Amniotic stem cell (primary cell): ENCODE data around the gene VDR.

Source experiments
- DNase-seq: peaks from one replicate; lab custom pipeline; 2025; lab: John Stamatoyannopoulos, UW

Gene VDR

DNA sequence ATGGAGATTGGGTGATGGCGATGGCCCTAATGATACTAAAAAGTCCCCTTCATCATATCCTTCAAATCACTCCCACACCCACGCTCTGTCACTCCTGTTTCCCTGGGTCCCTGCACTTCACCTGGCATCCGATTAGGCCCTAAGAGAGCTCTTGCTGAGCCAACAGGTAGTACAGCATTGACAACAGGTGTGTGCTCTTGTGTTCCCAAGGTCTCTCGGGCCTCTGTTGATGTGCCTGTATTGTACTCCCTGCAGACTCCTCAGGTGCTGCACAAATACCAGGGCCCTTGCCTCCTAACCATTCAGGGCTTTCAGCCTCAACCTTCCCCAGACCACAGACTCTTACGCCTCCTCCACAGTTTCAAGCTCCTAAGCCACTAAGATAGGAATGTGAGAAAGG lies 25.8 kb upstream of the VDR start:
- no peak for DNase-seq

DNA sequence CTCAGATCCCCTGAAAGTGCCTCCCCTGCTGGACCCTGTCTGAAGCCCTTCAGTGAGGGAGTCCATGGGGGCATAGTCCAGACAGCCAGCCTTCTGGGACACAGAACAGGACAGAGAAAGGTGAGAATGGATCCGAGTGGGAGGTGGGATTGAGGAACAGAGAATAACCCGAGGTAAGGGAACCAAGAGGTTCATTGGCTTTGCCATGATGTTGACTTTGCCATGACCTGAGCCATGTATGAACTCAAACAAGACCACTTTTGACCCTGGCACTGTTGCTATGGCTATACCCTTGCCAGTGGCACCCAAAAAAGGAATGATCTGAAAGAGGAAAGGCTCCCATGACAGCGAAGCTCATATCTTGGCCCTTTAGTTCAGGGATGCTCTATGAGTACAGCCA lies 22.6 kb upstream of the VDR start:
- DNase-seq, result no peak

DNA sequence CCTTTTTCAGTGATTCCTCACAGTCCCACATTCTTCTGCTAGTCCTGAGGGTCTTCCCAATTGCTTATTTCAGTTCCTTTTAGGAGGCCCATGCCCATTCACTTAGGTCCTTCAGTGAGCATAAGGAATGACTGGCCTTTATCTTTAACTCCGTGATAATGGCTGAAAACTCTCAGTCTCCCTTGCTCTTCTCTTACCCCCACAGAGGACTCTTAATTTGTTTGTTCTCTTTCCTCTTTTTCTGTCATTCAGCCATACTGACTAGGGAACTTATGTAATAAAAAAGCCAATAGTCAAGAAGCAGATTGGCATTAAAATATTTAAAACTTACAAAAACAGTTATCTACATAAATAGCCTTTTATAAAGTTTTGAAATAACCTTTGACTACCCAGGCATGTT lies 17.1 kb upstream of the VDR start:
- DNase-seq, result no peak

DNA sequence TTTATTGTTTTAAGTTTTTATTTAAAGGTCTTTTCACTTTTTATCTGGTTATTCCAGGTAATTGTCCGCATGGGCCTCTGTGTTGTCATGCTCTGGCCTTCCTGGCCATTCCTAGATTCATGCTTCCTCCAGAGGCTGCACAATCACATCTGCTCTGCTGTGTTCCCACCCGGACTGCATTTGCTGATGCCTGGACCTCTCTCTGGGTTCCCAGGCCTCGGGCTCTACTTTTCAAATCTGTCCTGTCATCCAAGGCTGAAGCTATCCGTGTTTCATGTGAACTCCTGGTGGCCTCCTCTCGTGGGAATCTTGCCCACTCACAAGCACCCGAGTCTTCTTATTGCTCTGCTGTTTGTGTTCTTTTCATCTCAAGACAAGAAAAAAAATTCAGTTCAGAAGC lies 16.1 kb upstream of the VDR start:
- no peak for DNase-seq

DNA sequence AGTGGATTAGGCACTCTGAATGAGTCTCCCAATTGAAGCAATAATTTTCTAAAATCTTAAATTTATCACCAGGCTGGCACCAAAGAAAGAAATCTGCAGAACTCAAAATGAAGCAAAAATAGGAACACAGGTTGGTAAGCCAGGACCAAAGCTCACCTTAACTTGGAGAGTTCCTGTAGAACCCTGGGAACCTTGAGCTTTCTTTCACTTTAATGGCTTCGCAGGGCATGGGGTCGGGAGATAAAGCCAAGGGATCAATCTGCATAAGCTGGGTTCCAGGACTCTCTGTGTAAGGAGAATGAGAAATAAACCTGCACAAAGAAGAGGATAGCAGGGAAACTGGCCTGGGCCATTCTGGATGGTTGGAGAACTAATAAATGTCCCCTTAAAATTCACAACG lies 8.3 kb upstream of the VDR start:
- DNase-seq, result no peak

DNA sequence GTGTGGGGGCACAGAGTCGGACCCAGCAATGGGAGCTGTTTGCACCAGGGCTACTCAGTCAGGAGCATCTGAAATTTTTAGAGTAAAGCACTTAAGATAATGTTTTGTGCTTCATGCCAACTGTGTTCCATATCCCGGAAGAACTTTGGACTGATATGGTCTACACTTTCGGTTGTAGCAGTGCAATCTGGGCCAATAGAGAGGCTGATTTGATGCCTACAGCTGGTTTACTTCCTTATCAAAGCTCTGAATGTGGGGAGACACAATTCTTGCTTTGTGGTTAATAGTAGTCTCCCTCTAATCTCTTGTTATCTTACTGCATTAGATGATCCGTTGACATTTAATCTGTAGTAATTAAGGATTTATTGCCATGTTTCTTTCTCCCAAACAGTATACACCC lies 7.8 kb upstream of the VDR start:
- DNase-seq, result no peak

DNA sequence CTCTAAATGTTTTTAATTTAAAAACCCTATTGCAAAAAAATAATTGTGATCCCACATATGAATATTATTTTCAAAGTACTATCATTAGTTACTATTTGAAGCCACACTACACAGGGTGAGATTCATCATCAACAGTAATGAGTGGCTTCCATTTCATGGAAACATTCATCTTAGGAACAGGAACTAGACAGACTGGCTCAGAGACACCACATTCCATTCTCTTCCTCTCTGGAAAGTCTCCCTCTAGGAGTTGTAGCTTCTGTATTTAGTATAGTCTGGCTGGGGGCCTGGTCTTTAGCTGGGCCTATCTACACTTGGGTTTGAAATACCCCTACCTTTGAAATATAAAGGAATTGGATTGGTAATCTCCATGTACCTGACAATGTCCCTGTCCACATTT lies 6.2 kb upstream of the VDR start:
- no peak for DNase-seq

DNA sequence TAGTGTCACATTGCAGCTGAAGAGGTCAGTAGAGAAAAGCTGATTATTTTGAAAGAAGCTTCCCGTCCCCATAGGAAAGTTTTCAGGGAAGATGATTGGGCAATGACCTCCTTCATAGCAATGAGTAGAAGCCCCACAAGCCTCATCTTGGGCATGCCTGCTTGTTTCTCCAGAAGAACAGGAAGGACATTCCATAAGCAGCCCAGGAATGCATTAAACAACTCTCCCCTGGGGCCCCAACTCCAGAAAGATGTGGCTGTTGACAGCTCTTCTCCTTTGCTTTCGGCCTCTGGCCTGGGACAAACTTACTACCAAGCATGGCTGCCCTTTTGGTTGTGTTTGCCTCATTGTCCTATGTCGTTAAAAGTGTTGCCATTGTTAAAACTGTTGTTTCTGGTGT lies 5.7 kb upstream of the VDR start:
- no peak for DNase-seq

DNA sequence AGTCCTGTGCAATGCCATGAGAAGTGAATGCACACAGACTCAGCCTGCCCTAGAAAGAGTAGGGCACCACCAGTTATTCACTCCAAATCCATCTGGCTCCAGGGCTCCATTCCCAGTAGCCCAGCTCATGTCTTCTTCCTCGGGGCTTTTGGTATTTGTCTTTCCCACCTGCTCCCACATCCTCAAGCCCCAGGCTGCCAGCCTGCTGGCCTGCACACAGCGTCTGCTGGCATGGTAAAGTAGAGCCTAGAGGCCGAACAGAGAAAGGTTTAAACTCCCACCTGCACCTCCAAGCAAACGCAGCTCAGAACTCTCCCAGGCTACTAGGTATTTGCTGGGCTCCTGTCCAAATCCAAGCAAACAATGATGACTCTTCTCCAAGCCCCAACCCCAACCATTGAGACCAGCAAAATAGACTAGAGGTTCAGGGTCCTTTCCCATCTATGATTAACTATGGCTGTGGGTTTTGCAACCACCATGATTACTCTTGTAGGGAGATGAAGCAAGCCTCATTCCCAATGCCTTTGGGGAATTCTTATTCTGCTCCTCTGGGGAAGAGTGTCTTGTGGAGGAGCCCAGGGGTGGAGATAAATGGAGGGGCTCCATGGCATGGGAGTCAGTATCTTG lies 5.2 kb upstream of the VDR start:
- no peak for DNase-seq

DNA sequence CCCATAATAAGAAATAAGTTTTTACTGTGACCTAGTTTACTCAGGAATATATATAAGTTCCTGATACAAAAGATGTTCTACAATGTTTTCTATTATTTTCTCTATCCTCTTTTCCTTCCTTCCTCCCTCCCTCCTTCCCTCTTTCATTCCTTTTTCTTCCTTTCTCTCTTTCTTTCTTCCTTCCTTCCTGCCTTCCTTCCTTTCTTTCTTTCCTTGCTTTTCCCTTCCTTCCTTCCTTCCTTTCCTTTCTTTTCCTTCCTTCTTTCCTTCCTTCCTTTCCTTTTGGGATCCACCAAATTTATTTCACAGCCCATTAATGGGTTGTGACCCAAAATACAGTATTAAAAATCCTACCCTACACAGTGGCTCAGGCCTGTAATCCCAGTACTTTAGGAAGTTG lies 3.9 kb upstream of the VDR start:
- no peak for DNase-seq

DNA sequence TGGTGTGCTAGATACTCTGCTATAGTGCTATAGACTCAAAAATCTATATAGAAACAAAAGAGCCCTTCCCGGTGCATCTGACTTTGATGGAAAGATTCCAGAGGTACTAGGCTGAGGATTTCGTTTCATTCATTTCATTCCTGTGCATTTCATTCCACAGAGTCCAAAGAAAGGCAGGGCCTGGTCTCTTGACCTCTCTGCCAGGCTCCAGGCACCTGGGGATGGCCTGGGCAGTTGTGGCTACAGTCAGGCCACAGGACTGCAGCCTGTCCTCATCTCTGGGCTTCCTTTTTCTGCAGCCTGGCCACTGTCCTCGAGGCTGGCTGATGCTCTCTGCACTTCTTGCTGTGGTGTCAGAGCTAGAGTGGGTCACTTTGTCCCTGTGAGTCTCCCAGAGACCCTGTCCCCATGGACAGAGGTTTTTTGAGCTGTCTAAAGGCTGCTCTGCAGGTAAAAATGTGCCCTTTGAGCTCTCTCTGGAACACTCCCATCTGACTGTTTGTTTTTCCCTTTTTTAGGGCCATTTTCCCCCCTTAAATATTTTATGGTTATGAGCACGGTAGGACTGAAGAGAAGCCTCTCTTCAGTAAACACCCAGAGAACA lies 3.2 kb upstream of the VDR start:
- DNase-seq, result no peak

DNA sequence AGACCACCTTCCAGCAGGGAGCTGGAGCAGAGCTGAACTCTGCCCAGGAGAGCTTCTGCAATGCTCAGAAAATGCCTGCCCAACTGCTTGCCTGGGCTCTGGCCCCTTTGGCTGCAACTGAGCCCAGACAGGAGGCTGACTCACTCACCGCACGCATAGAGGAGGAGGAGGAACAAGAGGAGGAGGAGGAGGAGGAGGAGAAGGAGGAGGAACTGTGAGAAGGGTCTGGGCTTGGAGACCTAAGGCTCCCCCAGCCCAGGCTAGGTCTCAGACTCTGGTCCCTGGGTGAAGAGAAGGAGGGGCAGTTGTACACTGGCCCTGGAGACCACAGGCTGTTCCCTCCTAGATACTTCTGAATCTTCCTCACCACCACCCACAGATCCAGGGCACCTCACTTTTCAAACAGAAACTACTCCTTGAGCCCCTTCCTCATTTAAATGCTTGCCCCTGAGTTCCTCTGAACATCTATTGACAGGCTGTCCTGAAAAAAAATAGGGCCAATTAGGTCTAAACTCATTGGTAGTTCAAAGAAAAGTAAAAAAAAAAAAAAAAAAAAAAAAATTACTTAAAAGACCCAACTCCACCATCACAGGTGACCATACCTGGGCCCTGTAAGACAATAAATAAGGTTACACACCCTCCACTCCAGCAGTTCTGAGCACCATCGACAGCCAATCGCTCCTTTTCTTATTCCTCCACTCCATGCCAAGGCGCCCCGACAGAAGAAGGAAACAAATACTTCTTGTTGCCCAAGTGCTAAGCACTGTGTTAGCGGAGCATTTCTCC lies 674 bp downstream of the VDR start:
- peak; percentile 72 for DNase-seq

DNA sequence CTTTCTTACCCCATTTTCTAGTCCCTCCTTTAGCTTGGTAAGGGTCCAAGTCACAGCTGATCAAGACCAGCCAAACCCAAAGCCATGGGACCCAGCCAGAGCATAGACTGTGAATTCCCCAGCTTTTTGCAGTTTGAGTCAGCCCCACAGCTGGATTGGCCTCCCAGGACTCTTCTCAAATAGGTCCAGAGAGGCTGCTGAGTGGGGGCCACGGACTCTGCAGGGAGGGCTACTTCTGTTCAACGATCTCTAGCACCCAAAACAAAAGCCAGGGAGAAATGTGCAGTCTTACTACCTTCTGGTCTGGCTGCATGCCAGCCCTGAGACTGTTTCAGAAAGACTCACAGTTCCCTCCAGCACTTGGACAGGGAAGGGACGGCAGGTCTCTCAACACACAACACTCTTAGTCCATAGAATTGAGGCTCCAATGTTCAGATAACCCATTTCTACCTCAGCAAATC lies 1.6 kb downstream of the VDR start:
- no peak for DNase-seq

DNA sequence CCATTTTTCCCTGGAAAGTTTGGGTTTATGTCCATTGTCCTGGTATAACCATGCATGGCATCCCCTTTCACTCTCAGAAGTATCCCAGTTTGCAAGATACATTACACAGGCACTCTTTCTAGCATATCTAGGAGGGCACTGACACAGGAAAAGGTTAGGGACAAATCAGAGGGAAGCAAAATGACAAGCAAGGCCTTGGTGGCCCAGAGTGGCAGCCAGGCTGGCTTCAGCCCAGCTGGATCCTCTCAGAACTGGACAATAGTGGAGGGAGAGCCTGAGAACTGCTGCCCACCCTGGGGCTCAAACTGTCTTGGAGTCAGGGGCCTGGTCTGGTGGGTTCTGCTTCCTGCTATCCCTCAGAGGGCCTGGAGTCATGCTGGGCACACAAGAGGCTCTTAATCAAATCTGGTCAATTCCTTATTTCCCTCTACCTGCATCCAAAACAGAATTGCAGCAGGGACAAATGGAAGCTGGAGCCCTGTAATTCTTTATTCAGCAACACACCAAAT lies 2.6 kb downstream of the VDR start:
- DNase-seq, result no peak

DNA sequence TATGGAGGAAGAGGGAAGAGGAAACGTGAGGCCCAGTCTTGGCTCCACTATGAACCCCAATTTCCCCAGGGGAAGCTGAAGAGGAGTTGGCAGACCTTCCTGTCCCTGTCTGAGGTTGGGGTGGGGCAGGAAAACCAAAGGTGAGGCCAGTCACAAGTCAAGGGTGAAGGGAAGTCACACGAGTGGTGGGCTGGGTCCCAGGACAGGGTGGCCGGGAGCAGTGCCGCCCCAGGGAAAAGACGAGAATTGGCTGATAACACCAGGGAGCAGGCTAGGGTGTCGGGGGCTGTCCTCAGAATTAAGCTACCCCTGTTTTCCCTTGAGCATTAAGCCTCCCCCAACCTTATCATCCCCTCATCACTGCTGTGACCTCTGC lies 3.1 kb downstream of the VDR start:
- DNase-seq, result no peak

DNA sequence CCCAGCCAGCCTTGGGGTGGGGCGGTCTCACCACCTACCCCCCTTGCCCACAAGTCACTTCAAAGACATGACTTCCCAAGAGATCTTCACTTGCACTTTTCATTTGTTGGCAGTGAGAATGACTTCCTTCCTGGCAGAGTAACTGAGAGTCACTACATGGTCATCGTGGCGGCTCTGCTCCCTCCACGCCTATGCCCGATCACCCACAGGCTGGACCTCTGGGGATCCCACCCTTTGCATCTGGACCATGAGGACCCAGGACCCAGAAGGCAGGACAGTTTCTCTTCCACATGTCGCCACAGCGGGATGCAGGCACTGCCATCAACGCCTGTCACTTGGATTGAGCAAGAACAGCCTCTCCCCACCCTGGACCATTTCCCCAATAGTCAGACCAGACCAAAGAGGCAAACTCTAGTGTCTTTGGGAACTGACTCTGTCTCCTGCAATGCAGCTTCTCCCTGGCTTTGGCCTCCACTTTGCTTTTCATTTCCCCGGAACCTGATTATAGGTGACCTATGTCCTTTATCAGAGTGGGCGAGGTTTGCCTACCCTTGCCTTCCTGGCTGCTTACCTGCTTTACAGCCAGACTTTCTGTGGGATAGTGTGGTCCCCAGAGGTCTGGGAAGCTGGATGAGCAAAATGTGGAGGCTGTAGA lies 3.6 kb downstream of the VDR start:
- no peak for DNase-seq

DNA sequence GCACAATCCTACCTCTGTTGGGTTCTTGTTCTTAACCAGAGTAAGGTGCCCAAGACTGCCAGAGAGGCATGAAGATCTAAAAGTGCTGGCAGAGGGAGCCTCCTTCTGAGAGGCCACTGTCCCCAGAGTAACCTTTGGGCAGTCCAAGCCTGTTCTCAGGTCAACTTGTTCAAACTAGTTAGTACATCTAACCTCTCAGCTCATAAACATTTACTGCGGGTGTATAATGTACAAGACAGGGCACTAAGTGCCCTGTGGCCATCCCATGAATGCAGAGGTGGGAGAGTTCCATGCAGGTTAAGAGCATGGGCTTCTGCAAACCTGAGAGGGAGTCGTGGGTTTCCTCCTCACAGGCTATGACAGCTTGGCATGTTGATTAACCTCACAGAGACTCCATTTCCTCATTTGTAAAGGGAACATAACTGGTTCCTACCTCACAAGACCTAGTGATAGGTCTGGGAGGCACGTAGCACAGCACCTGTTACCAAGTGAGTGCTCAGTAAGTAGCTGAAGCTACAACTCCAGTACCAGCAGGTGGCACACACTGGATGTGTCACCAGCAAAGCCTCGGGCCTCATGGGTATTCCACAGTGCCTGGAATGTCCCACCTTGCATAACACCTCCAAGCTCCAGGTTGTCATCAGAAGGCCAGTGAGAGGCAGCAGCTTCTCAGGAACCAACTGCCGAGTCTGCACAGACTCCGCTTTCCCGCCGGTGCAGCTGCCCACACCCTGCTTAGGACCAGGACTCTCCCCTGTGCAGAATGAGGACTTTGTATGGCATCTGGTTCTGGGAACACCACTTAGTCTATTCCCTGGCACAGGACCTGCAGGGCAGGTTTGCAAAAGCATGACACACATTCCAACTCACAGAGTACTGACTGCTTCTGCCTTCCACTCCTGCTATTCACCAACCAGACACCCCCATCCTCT lies 4.4 kb downstream of the VDR start:
- DNase-seq, result no peak

DNA sequence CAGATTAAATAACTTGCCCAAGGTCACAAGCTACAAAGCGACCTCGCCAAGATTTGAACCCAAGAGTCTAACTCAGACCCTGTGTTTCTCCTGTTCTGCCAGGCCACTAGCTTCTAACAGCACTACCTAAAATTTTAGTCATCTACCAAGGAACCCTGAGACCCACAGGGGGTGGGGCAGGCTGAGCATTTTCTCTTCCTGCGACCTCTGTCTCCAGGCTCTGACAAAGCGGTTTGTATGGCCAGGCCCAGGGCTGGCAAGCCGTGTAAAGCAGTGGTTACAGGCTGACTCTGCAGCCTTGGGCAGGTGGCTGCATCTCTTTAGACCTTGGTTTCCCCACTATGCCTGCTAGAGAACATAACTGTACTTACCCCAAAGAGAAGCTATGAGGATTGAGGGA lies 5.3 kb downstream of the VDR start:
- no peak for DNase-seq

DNA sequence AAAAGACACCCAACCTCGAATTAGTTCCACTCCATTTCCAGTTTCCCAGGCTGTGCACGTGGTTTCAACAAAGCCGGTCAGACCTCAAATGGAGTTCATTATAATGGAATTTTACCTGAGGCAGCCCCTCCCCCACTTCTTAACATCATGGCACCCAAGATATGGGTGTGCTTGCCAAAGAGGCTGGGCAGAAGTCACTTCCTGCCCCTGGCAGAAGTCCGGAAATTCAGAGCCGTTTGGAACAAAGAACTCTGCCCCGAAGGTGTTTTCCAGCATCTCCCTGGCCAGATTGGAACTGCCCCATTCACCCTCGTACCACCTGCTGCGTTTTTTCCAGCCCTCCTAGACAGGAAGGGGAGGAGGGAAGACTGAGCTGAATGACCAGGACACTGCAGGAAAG lies 8.2 kb downstream of the VDR start:
- DNase-seq, result no peak

DNA sequence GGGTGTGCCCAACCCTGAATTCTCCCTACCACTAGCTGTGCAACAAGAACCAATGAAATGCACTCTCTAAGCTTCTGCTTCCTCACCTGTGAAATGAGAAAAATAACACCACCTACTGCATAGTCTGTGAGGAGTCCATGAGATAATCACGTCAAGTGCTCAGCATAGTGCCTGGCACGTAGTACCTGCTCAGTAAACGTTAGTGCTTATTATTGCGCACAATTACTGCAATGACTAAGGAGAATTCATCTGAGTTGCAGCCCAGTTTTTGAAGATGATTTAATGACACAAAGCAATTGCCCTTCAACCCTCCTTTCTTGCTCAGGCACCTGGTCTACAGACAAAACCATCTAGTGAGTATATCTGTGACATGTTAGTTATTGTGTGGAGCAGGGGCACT lies 8.8 kb downstream of the VDR start:
- DNase-seq, result no peak

DNA sequence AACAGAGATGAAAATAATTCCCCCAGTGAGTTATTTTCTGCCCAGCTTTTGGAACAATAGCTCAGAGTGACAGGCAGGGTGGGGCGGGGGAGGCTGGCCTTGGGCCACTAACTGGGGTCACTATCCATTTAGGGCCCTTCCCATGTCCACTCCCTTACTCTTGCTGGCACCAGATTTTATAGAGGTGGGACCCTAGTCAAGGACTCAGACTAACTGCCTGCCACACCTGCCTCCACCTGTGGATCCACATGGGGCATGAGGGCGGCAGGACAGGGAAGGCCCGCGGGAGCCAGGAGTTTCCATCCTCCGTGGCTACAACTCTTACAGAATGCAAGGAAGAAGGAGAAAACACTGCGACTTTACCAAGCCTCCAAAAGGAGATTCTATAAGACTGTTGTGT lies 10.1 kb downstream of the VDR start:
- no peak for DNase-seq

DNA sequence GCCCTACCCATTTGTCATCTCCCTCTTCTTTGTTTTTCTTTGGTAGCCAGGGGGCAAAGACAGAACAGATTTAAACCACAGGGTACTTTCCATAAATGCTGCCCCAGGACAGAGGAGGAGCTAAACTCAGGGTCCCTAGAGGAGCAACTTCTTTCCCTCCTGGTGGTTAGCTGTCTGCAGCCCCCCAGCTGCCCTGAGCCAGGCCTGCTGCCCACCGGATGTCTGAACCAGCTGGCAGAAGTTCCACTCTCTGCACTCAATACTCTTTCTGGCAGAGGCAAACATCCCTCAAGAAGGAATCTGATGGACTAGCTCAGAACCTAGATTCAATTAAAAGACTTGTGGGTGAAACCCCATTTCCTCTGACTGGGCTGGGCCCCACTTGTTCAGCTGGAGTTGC lies 10.7 kb downstream of the VDR start:
- no peak for DNase-seq
